NCI-H1694 treated with DMSO at 0.1 percent for 48 hours (cell line): ENCODE measurements around the gene CXADR.

Experiments
- DNase-seq: peaks from one replicate; lab custom pipeline; 2025; lab: John Stamatoyannopoulos, UW

Gene CXADR

GRCh38 chr21:17607684-17608083, 94.8 kb downstream of the CXADR start:
- DNase-seq = no peak

- DNase-seq = no peak
These were observed 96.8 kb downstream of the CXADR start for GRCh38 chr21:17609681-17610080.

DNA sequence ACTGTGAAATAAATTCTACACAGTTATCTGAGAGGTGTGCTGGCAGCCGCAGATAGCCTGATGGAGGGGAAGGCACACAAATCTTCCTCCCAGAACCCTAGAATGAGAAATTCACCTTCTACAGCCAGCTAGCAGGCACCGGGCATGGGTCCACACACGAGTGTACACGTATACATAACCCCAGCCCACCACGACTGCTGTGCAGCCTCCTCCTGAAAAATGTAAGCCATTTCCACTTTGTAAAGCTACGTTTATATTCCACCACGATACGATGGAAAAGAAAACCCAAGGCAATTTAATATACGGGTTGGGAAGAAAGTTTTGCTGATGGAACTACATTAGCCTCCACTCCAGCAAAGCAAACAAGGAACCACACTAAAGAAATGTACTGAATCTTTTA, 98.1 kb downstream of the CXADR start:
- no peak for DNase-seq

- DNase-seq = peak; percentile 53
These were observed 98.7 kb downstream of the CXADR start for GRCh38 chr21:17611414-17612022.

GRCh38 chr21:17612023-17612564, 99.3 kb downstream of the CXADR start:
- peak; percentile 23 for DNase-seq

DNA sequence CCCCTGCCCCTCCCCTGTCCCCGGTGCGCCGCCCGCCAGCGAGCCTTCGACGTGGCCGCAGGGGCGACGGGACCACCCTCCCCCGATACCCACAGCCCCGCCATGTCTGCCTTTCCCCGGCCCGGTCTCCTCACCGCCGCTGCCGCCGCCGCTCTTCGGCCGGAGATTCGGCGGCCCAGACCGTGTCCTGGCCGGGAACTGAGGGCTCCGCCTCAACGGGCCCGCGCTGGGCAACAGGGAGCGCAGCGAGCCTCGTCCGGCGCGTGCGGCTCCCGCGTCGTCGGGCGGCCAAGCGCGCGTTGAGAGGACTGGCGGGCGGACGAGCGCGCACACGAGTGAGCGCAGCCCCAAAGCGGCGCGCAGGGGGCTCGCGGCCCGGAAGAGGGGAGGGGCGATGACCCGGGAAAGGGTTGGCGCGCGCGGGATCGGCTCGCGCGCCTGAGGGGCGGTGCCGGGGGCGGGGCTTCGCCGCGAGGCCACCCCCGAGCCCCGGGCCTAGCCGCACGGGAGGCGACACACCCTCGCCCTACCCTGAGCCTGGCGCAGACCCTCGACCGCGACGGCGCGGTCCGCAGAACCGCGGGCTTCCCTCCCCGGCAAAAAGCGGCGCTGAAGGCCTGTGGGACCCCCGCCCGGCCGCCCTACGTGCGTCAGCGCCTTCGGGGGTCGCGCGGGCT, 99.9 kb downstream of the CXADR start, which contains the start of gene BTG3:
BTG3 (minus strand) TSS at position 337 of the 677 bp plus-strand sequence. CDS start 3,757 bp downstream, outside the sequence.
- peak; percentile 48 for DNase-seq

- DNase-seq = no peak
These were observed 100.4 kb downstream of the CXADR start for GRCh38 chr21:17613242-17613676.

DNA sequence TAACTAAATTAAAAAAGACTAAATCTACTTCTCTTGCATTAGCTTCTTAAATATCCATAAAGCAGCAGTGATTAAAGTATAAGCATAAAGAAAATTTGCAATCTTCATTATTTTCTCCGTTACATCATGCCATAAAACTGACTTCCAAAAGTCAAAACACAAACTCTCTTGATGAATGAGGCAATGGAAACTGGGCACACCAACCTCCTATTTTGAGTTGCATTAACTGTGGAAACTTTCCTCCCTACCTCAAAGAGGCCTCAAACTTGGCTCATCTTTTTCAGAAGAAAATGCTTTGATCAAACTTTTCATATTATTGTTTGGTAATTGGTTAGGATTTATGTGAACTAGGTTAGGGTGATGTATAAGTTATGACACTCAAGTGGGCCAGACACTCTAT, 104.0 kb downstream of the CXADR start:
- DNase-seq = no peak

DNA sequence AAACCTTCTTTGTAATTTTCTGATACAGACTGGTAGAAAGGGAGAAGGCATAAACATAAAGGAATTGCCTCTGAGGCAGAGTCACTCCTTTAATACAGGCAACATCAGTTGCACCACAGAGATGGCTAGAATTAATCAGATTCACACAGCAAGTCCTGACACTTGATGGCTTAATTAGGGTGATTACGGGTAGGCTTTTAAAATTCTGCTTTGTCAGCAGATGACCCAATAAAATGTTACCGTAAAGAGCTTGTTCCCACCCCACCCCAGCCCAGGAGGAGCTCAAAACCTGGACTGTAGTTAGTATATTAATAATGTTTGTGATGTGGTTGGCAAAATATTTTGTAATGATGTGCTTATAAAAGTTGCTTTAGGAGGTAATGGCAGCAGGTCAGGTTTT, 109.2 kb downstream of the CXADR start:
- no peak for DNase-seq

DNA sequence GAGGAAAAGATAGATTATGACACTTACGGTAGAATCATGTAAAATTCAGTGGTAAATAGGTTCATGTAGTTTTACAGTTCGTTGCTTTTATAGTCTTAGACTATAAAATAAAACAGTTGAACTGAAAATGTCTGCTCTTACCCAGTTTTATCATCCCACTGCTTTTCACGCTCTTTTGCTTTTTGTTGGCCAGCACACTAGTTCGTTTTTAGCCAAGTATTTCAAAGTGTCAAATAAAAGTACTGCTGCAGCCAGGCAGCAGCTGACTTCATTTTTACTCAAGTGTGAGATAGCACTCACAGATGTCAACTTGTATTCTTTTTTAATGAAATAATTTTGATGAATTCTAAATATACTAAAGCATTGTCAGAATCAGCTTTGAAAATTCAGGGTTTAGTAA, 118.4 kb downstream of the CXADR start:
- DNase-seq = no peak

GRCh38 chr21:17636711-17637110, 123.9 kb downstream of the CXADR start:
- DNase-seq = no peak

DNA sequence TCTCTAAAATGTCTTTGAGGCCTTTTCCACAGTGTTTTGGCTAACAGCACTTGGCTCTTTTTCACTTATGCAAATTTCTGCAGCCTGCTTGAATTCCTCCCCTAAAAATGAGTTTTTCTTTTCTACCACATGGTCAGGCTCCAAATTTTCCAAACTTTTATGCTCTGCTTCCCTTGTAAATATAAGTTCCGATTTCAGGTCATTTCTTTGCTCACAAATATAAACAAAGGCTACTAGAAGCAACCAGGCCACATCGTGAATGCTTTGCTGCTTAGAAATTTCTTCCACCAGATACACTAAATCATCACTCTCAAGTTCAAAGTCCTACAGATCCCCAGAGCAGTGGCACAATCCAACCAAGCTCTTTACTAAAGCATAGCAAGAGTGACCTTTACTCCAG, 128.0 kb downstream of the CXADR start:
- no peak for DNase-seq
